Uterus (tissue), 4 donors: ENCODE measurements around the gene SUPT6H. TPM values are rescaled to one million over a fixed set of nuclear protein-coding genes. Genes with fewer than 3 reads are reported as not detected.

Source experiments
- DNase-seq, 2 donors: peaks; one replicate each; pipeline ENCODE4 v3.0.0-alpha.2; 2019 to 2020
- H3K27ac ChIP-seq, 2 donors: fragments of 200-600 bp; sonication (generic); 1 replicate in 1 of 2; 2 replicates in 1 of 2; pipeline ENCODE4 v1.5.1; 2016 to 2018
- H3K27me3 ChIP-seq, 2 donors: fragments of 200-600 bp; sonication (generic); one replicate each; pipeline ENCODE4 v1.5.1; 2018 to 2019; ENCODE audit warnings: control low read depth in 1 of 2
- H3K36me3 ChIP-seq, 2 donors: fragments of 200-600 bp; sonication (generic); one replicate each; pipeline ENCODE4 v1.5.1; 2019; ENCODE audit warnings: control low read depth in 1 of 2
- H3K4me1 ChIP-seq, 2 donors: fragments of 200-600 bp; sonication (generic); one replicate each; pipeline ENCODE4 v1.5.1; 2018 to 2019; ENCODE audit warnings: control low read depth in 1 of 2
- H3K4me3 ChIP-seq, 2 donors: fragments of 200-600 bp; sonication (generic); 1 replicate in 1 of 2; 2 replicates in 1 of 2; pipeline ENCODE4 v1.5.1; 2018 to 2019; ENCODE audit warnings: mild to moderate bottlenecking in 1 of 2
- H3K9me3 ChIP-seq, 2 donors: fragments of 200-600 bp; sonication (generic); one replicate each; pipeline ENCODE4 v1.5.1; 2019; ENCODE audit warnings: control low read depth in 1 of 2
- CTCF ChIP-seq, 4 experiments: fragments of 200-600 bp in 2 of 4; fragments of 450-650 bp in 2 of 4; sonication (generic) in 2 of 4; IDR thresholded peaks; one replicate each; pipeline ENCODE4 v1.5.1; 2016 to 2019; ENCODE audit warnings: antibody characterized with exemption in 4 of 4, mild to moderate bottlenecking in 2 of 4, moderate library complexity in 1 of 4
- POLR2A ChIP-seq, 2 donors: fragments of 450-650 bp; IDR thresholded peaks; one replicate each; pipeline ENCODE4 v1.6.1; 2016; ENCODE audit warnings: antibody characterized with exemption in 2 of 2, mild to moderate bottlenecking in 1 of 2, moderate library complexity in 1 of 2
- intact Hi-C: fragments of 100-400 bp; cut with DNase I; formaldehyde crosslinking; loops from one replicate; pipeline ENCODE4 v1.15.1; 2023; ENCODE audit warnings: low total_unique reads
- total RNA-seq, 4 donors: library from RNA; depleted of rRNA in 3 of 4; stranded (reverse); fragments of >200 nt in 3 of 4; gene quantifications; one replicate each; pipeline versions ENCODE4 v1.1.0 to v1.2.4, GENCODE V29; 2014 to 2023
- donor health status: DM: yes; HTN: yes; CAD: no.

SUPT6H gene
- total RNA-seq, 4 donors from 2014 or later = 15.3 to 84.5 (median 47.5) TPM

DNA sequence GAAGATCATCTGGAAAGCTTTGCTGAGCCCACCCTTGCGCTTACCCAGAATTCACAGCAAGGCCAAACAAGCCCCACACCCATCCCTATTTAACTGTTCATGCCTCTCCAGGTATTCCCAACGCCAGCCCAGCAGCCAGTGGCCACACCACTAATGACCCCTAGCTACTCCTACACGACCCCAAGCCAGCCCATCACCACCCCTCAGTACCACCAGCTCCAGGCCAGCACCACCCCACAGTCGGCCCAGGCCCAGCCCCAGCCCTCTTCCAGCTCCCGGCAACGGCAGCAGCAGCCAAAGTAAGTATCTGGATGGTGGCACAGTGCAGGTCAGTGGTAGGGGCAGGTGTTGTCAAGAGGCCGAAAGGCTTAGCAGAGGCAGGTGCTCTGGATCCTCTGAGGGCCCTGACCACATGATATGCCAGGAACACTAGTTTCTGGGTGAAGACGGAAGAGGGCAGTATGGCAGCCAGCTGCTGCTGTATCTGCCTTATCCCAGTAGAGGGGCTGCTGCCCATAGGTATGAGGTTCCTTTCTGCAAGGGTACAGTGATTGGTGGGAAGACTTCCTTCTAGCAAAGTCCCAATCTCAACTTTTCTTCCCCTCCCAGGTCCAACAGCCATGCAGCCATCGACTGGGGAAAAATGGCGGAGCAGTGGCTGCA lies 39.0 kb downstream of the SUPT6H start:
- Histone ChIP-seq H3K27ac (no peak overlapping the region), H3K9me3 (no peaks in the 10 kb centered on the region), H3K36me3 (no peaks in the 10 kb centered on the region), H3K27me3 (no peaks in the 10 kb centered on the region), H3K4me1 (no peaks in the 10 kb centered on the region), H3K4me3 (no peak overlapping the region)
- intact Hi-C loops = no loop called here
- no peak for DNase-seq
- TF ChIP-seq CTCF (IDR thresholded peaks at IDR 0.05) = no peak
- TF ChIP-seq POLR2A (IDR thresholded peaks at IDR 0.05) = no peak

DNA sequence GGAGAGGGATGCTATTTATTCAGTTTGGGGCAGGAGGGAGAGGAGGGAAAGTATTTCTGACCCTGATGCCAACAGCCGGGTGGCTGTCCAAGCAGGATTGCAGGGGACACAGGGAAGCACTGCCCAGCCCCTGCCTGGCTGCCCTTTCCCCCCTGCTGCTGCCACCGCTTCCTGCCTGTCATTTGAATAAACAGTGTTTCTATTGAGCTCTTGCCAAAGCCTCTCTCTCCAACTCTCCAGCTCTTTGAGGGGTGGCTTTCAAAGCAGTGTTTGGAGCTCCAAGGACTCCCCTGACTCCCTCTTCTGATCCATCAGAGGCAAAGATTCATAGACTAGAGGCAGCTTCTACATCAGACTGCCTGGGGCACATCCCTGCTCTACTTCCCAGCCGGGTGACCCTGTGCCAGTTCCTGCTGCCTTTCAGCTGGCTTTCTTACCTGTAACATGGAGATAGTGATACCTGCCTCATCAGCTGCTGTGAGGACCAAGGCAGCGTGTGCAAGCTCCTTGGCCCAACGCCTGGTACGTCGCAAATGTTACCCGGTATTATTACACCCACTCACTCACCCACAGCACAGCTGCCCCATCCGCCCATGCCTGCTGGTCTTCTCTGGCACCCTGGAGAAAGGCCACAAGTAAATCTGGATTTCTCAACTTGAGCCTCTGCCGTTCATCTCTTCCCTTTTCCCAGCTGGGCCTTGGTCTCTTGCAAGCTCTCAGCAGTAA lies 40.2 kb downstream of the SUPT6H start:
- TF ChIP-seq POLR2A (IDR thresholded peaks at IDR 0.05) (no peak), CTCF (IDR thresholded peaks at IDR 0.05) (no peak)
- Histone ChIP-seq H3K27me3 (no peaks in the 10 kb centered on the region), H3K27ac (no peak overlapping the region), H3K4me1 (no peaks in the 10 kb centered on the region), H3K9me3 (no peaks in the 10 kb centered on the region), H3K36me3 (no peaks in the 10 kb centered on the region), H3K4me3 (no peak overlapping the region)
- intact Hi-C loops = no loop called here
- no peak for DNase-seq

- no peaks in the 10 kb centered on the region for H3K4me1 ChIP-seq
- no peaks in the 10 kb centered on the region for H3K27me3 ChIP-seq
- no peak for TF ChIP-seq POLR2A (IDR thresholded peaks at IDR 0.05)
- TF ChIP-seq CTCF (IDR thresholded peaks at IDR 0.05) = no peak
- DNase-seq = no peak
- no peak overlapping the region for H3K4me3 ChIP-seq
- H3K9me3 ChIP-seq = no peaks in the 10 kb centered on the region
- intact Hi-C loops = no loop called here
- H3K27ac ChIP-seq = no peak overlapping the region
- no peaks in the 10 kb centered on the region for H3K36me3 ChIP-seq
These were observed 40.7 kb downstream of the SUPT6H start for GRCh38 chr17:28702752-28703150.

DNA sequence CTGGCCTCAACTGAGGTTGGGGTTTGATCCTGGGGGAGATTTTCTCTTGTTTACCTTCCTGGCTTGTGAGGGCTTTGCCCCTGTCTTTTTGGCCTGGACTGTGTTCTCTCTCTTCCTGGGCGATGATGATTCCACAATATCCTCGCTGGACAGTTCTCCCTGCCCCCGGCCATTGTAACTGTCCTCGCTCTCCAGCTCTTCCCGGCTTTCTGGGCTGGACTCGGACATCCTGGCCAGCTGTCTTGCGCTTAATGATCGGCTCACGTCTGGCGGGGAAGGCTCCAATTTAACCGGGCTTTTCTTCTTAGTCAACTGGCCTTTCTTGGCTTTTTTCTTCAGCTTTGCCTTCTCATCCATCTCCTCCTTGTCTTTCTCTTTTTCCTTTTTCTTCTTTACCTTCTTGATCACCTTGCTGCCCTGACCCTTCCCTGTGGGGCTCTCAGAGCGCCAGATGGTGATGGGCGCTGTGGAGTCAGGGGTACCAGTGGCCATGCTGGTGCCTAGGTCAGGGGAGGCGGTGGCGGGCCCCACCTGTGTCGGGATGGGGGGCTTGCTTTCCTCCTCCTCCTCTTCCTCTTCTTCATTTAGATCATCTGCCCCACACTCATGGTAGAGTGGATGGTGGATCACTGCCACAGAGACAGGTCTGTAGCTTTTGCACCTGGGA lies 41.7 kb downstream of the SUPT6H start:
- TF ChIP-seq POLR2A (IDR thresholded peaks at IDR 0.05) (no peak), CTCF (IDR thresholded peaks at IDR 0.05) (no peak)
- Histone ChIP-seq H3K4me1 (no peaks in the 10 kb centered on the region), H3K27me3 (no peaks in the 10 kb centered on the region), H3K9me3 (no peaks in the 10 kb centered on the region), H3K27ac (no peak overlapping the region), H3K4me3 (no peak overlapping the region), H3K36me3 (no peaks in the 10 kb centered on the region)
- no peak for DNase-seq
- intact Hi-C loops = no loop called here
